Sigmoid colon (tissue), 4 donors: ENCODE data around the gene NAGPA.

Experiments
- EP300 ChIP-seq, 4 donors: sonication (generic); formaldehyde crosslinking; IDR thresholded peaks; one replicate each; pipeline ENCODE4 v1.6.1; 2017; ENCODE audit warnings: antibody characterized with exemption in 4 of 4
- POLR2A ChIP-seq, 2 donors: fragments of 450-650 bp; IDR thresholded peaks; one replicate each; pipeline ENCODE4 v1.6.1; 2016; ENCODE audit warnings: antibody characterized with exemption in 2 of 2, mild to moderate bottlenecking in 2 of 2, moderate library complexity in 2 of 2
- TF ChIP-seq, protein P1 (sequence below), 4 experiments: fragments of 450-650 bp in 3 of 4; fragments of 200-600 bp in 1 of 4; IDR thresholded peaks; one replicate each; pipeline ENCODE4 v1.5.1; 2016 to 2019; ENCODE audit warnings: antibody characterized with exemption in 4 of 4, mild to moderate bottlenecking in 3 of 4, moderate library complexity in 2 of 4

DNA sequence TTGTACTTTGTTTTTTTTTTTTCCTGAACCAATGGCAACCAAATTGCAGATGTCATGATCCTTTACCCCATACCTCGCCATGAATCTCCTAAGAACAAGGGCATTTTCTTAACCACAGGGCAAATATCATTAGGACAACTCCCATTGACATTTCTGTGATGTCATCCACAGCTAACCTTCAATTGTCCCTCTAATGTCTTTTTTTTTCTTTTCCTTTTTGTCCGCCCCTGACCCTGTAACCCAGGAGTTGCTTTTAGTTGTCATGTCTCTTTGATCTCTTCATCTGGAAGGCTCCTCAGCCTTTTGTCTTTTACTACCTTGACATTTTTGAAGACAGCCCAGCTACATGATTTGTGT is 410 bp upstream of the NAGPA start:
- TF ChIP-seq, protein P1, sequence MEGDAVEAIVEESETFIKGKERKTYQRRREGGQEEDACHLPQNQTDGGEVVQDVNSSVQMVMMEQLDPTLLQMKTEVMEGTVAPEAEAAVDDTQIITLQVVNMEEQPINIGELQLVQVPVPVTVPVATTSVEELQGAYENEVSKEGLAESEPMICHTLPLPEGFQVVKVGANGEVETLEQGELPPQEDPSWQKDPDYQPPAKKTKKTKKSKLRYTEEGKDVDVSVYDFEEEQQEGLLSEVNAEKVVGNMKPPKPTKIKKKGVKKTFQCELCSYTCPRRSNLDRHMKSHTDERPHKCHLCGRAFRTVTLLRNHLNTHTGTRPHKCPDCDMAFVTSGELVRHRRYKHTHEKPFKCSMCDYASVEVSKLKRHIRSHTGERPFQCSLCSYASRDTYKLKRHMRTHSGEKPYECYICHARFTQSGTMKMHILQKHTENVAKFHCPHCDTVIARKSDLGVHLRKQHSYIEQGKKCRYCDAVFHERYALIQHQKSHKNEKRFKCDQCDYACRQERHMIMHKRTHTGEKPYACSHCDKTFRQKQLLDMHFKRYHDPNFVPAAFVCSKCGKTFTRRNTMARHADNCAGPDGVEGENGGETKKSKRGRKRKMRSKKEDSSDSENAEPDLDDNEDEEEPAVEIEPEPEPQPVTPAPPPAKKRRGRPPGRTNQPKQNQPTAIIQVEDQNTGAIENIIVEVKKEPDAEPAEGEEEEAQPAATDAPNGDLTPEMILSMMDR (IDR thresholded peaks at IDR 0.05), result no peak
- no peak for TF ChIP-seq EP300 (IDR thresholded peaks at IDR 0.05)
- no peak for TF ChIP-seq POLR2A (IDR thresholded peaks at IDR 0.05)
